Testis (tissue), 2 donors: ENCODE data around the gene NLGN1.

Source experiments
- POLR2A ChIP-seq: fragments of 450-650 bp; IDR thresholded peaks from one replicate; pipeline ENCODE4 v1.6.1; 2017; ENCODE audit warnings: antibody characterized with exemption, mild to moderate bottlenecking, moderate library complexity
- TF ChIP-seq, protein P1 (sequence below), 3 experiments: fragments of 450-650 bp in 2 of 3; fragments of 200-600 bp in 1 of 3; sonication (generic) in 1 of 3; IDR thresholded peaks; one replicate each; pipeline ENCODE4 v1.5.1; 2016 to 2019; ENCODE audit warnings: antibody characterized with exemption in 3 of 3, mild to moderate bottlenecking in 2 of 3, moderate library complexity in 1 of 3

- no peak for TF ChIP-seq POLR2A
- TF ChIP-seq, protein P1, sequence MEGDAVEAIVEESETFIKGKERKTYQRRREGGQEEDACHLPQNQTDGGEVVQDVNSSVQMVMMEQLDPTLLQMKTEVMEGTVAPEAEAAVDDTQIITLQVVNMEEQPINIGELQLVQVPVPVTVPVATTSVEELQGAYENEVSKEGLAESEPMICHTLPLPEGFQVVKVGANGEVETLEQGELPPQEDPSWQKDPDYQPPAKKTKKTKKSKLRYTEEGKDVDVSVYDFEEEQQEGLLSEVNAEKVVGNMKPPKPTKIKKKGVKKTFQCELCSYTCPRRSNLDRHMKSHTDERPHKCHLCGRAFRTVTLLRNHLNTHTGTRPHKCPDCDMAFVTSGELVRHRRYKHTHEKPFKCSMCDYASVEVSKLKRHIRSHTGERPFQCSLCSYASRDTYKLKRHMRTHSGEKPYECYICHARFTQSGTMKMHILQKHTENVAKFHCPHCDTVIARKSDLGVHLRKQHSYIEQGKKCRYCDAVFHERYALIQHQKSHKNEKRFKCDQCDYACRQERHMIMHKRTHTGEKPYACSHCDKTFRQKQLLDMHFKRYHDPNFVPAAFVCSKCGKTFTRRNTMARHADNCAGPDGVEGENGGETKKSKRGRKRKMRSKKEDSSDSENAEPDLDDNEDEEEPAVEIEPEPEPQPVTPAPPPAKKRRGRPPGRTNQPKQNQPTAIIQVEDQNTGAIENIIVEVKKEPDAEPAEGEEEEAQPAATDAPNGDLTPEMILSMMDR (IDR thresholded peaks at IDR 0.05) = no peak
Observed at GRCh38 chr3:173567997-173568396, 170.5 kb downstream of the NLGN1 start.
